ENCODE data around the gene DDX21.
"Not testable (repeated sequence)": the region's sequence is repeated elsewhere in the genome, so short reads cannot be mapped to it uniquely, and the experiment has no call there.

DNA sequence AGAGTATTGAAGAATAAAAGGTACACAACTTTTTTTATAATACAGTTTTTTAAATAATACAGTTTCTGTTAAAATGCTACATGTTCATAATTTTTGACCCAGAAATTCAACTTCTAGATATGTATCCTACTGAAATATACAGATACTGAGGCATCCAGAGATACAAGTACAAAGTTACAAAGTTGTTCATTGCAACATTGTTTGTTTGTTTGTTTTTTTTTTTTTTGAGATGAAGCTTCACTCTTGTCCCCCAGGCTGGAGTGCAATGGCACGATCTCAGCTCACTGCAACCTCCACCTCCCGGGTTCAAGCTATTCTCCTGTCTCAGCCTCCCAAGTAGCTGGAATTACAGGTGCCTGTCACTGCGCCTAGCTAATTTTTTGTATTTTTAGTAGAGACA is 23.1 kb upstream of the DDX21 start:
- TF ChIP-seq RARB (CRISPR knock-in tag; IDR thresholded peaks at IDR 0.05); TOX (CRISPR knock-in tag; IDR thresholded peaks at IDR 0.05; ENCODE audit: borderline replicate concordance); CREB5 (CRISPR knock-in tag; IDR thresholded peaks at IDR 0.05; ENCODE audit: low read depth); PATZ1 (CRISPR knock-in tag; IDR thresholded peaks at IDR 0.05; ENCODE audit: borderline replicate concordance); ZNF565 (CRISPR knock-in tag; conservative IDR thresholded peaks at IDR 0.05; ENCODE audit: low read depth); ZC3H10 (CRISPR knock-in tag; IDR thresholded peaks at IDR 0.05); ARNTL (CRISPR knock-in tag; IDR thresholded peaks at IDR 0.05; ENCODE audit: borderline replicate concordance, low read depth); ZFP30 (CRISPR knock-in tag; IDR thresholded peaks at IDR 0.05); PPARA (CRISPR knock-in tag; IDR thresholded peaks at IDR 0.05; ENCODE audit: borderline replicate concordance); ZNF8 (CRISPR knock-in tag; IDR thresholded peaks at IDR 0.05); ISL1 (CRISPR knock-in tag; IDR thresholded peaks at IDR 0.05); BACH2 (CRISPR knock-in tag; IDR thresholded peaks at IDR 0.05; ENCODE audit: borderline replicate concordance): not testable (repeated sequence)

Data from SK-N-SH treated with all-trans-retinoic acid at 6 μM for 48 hours (cell line).